Lung (tissue), 12 donors: ENCODE results near the gene PNPLA1. TPM values are rescaled to one million over a fixed set of nuclear protein-coding genes. Genes with fewer than 3 reads are reported as not detected.

Experiments used
- ATAC-seq: fragments of 200-7000 bp; cut with Tn5 transposase; one replicate; pipeline ENCODE4 v1.9.1; 2020; ENCODE audit warnings: moderate number of reproducible peaks; ENCODE audit not compliant: insufficient read depth, low FRiP score
- DNase-seq, 3 donors: peaks; one replicate each; pipeline ENCODE4 v3.0.0-alpha.2; 2013 to 2017
- H3K27ac ChIP-seq, 2 donors: one replicate each; pipeline ENCODE4 v1.5.1; 2013; ENCODE audit warnings: mild to moderate bottlenecking in 2 of 2, moderate library complexity in 2 of 2, control low read depth in 1 of 2, inconsistent platforms in 1 of 2, low read depth in 1 of 2, low read length in 1 of 2
- H3K27me3 ChIP-seq, 3 donors: one replicate each; pipeline ENCODE4 v1.5.1; 2013; ENCODE audit warnings: low read length in 2 of 3; ENCODE audit not compliant: control insufficient read depth in 3 of 3, insufficient read depth in 3 of 3
- H3K36me3 ChIP-seq, 4 donors: one replicate each; pipeline ENCODE4 v1.5.1; 2013; ENCODE audit warnings: low read length in 4 of 4, mild to moderate bottlenecking in 1 of 4, moderate library complexity in 1 of 4; ENCODE audit not compliant: control insufficient read depth in 4 of 4, insufficient read depth in 4 of 4
- H3K4me1 ChIP-seq, 5 donors: one replicate each; pipeline ENCODE4 v1.5.1; 2013; ENCODE audit warnings: low read length in 5 of 5, mild to moderate bottlenecking in 2 of 5, moderate library complexity in 1 of 5; ENCODE audit not compliant: control insufficient read depth in 5 of 5, insufficient read depth in 5 of 5
- H3K4me3 ChIP-seq: one replicate; pipeline ENCODE4 v1.5.1; 2013; ENCODE audit warnings: mild to moderate bottlenecking, control low read depth, moderate library complexity
- H3K9ac ChIP-seq, 2 donors: one replicate each; pipeline ENCODE4 v1.5.1; 2013; ENCODE audit warnings: low read length in 2 of 2, control low read depth in 1 of 2; ENCODE audit not compliant: insufficient read depth in 1 of 2
- H3K9me3 ChIP-seq, 4 donors: one replicate each; pipeline ENCODE4 v1.5.1; 2013; ENCODE audit warnings: low read length in 3 of 4, mild to moderate bottlenecking in 1 of 4, moderate library complexity in 1 of 4; ENCODE audit not compliant: control insufficient read depth in 4 of 4, insufficient read depth in 3 of 4
- CTCF ChIP-seq: IDR thresholded peaks from 2 replicates; pipeline ENCODE4 v1.5.1; 2012; ENCODE audit warnings: mild to moderate bottlenecking; ENCODE audit errors: control extremely low read depth, extremely low read depth
- WGBS, 2 donors: extraction: QIAGEN DNeasy Blood & Tissue Kit; methylation state at CpG; one replicate each; pipeline ENCODE4 v1.1.7; 2013; 5-methylcytosine and 5-hydroxymethylcytosine counted together
- polyA plus RNA-seq, 2 donors: library from polyadenylated mRNA; stranded (reverse); fragments of 200-250 nt; gene quantifications; one replicate each; pipeline ENCODE4 v1.2.1, GENCODE V29; 2013
- total RNA-seq, 2 donors: library from RNA; depleted of rRNA in 1 of 2; stranded (reverse); fragments of >200 nt in 1 of 2; gene quantifications; one replicate each; pipeline ENCODE4 v1.2.1, GENCODE V29; 2014 to 2021
- donor health status: control.
- donor health status: control.
- donor health status: Bipolar disorder and iron deficiency.
- donor health status: healthy.
- donor health status: DM: yes; HTN: yes; CAD: no.

PNPLA1 gene
- total and polyA plus RNA-seq, 4 donors = 0.06 to 5.6 (median 0.89) TPM

- WGBS, 2 donors = 81 to 85% methylated on average over 8 of the region's 8 CpGs
- H3K27ac ChIP-seq = no peak overlapping the region
- DNase-seq (no peak), ATAC-seq (no peak)
- no peak overlapping the region for H3K9ac ChIP-seq
- H3K27me3 ChIP-seq = peaks cover 0 to 2% (median 0%) of the 10 kb centered on the region in 3 donors
- H3K36me3 ChIP-seq = no peaks in the 10 kb centered on the region
- H3K4me1 ChIP-seq = peaks cover 0 to 2% (median 0%) of the 10 kb centered on the region in 5 donors
- peaks cover 0 to 4% (median 0%) of the 10 kb centered on the region in 4 donors for H3K9me3 ChIP-seq
- H3K4me3 ChIP-seq = no peak overlapping the region
- no peak for TF ChIP-seq CTCF
Measured at GRCh38 chr6:36272234-36272633, 2.4 kb downstream of the PNPLA1 start.

DNA sequence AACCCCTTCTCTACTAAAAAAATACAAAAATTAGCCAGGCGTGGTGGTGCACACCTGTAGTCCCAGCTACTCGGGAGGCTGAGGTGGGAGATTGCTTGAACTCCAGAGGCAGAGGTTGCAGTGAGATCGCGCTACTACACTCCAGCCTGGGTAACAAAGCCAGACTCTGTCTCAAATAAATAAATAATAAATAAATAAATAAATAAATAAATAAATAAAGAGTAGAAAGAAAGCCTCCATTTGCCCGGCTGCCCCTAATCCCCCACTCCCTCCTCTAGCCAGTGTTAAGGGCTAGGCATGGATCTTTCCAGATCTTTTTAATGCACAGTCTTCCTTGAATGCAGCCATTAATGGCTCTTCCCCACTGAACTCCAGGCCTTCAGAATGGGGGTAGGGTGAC is 3.2 kb downstream of the PNPLA1 start:
- H3K4me3 ChIP-seq = no peak overlapping the region
- H3K36me3 ChIP-seq = no peaks in the 10 kb centered on the region
- H3K27ac ChIP-seq = no peak overlapping the region
- H3K9me3 ChIP-seq = peaks cover 0 to 4% (median 0%) of the 10 kb centered on the region in 4 donors
- DNase-seq (no peak), ATAC-seq (no peak)
- H3K27me3 ChIP-seq = peaks cover 0 to 2% (median 0%) of the 10 kb centered on the region in 3 donors
- no peak for TF ChIP-seq CTCF
- WGBS, 2 donors = 96 to 97% methylated on average over 5 of the region's 5 CpGs
- peaks cover 0 to 2% (median 0%) of the 10 kb centered on the region in 5 donors for H3K4me1 ChIP-seq
- no peak overlapping the region for H3K9ac ChIP-seq

GRCh38 chr6:36273802-36274514 is 4.1 kb downstream of the PNPLA1 start:
- H3K36me3 ChIP-seq = no peaks in the 10 kb centered on the region
- H3K27me3 ChIP-seq = peaks cover 0 to 2% (median 0%) of the 10 kb centered on the region in 3 donors
- no peak overlapping the region for H3K4me3 ChIP-seq
- H3K4me1 ChIP-seq = no peaks in the 10 kb centered on the region
- no peak for TF ChIP-seq CTCF
- peaks cover 0 to 4% (median 0%) of the 10 kb centered on the region in 4 donors for H3K9me3 ChIP-seq
- DNase-seq (no peak), ATAC-seq (no peak)
- H3K27ac ChIP-seq = no peak overlapping the region
- H3K9ac ChIP-seq = no peak overlapping the region
- 83 to 87% methylated on average over 15 of the region's 15 CpGs for WGBS, 2 donors
